ENCODE measurements around the gene ROR2.

Gene ROR2

DNA sequence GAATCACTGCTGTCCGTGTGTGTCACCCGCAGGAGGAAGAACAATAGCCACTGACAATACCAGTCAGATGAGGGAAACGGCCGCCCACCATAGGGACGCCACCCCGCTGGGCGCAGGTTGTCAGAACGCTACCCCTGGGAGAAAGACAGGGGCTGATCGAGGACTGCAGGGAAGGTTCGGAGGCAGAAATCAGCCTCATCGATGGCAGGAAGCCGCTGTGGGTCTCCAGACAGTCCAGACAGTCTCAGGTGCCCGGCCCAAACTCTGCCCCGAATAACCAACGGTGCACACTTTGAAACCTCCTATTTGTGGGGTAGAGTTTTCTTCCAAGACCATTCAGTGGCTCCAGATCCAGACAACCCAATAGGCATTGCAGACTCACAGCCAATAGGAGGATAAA is 181.5 kb downstream of the ROR2 start:
- no peak for DNase-seq

- no peak for DNase-seq
Measured at GRCh38 chr9:91766315-91767069, 183.5 kb downstream of the ROR2 start.

DNA sequence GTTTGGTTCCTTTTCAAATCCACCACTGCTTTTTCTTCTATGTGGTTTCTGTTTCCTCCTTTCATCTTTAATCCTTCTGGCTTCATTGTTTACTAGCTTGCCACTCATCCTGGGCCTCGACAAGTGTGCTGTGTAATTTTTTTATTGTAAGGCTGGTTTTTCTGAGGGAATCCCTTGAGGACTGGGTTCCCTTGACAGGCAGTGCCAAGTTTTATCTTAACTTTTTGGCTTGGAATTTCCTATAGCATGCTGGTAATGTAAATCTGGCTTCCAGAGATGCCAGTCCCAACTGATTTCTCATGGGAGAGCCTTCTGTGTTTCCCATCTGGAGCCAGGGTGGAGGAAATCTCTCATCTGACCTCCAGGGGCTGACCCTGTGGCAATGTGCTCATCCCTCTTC is 184.7 kb downstream of the ROR2 start:
- DNase-seq: no peak

DNA sequence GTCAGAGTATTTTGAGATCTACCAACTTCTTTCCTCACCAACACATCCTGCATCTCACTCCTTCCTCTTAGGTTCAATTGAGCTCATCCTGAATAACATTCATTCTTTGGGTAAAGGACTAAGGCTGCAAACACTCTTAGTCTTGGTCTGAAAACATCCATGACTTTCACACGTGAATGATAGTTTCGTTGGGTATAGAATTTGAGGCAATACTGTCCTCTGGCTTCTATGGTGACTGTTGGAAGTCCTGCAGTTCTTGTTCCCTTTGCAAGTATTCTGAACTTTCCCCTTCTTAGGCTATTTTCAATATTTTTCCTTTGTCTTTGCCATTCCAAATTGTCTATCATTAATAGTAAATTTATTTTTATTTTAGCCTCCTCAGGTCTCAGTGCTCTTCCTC is 185.4 kb downstream of the ROR2 start:
- DNase-seq: no peak

DNA sequence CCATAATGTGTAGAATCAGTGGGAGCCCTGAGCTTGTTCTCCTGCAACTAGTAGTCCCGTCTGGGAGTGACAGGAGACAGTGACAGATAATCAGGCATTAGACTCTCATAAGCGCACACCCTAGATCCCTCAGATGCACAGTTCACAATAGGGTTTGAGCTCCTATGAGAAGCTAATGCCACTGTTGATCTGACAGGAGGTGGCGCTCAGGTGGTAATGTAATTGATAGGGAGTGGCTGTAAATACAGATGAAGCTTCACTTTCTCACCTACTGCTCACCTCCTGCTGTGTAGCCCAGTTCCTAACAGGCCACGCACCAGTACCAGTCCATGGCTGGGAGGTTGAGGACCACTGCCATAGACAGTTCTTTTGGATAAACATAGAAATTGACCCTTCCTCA is 188.7 kb downstream of the ROR2 start:
- DNase-seq: no peak

GRCh38 chr9:91760906-91761305 is 189.1 kb downstream of the ROR2 start:
- DNase-seq: no peak

DNA sequence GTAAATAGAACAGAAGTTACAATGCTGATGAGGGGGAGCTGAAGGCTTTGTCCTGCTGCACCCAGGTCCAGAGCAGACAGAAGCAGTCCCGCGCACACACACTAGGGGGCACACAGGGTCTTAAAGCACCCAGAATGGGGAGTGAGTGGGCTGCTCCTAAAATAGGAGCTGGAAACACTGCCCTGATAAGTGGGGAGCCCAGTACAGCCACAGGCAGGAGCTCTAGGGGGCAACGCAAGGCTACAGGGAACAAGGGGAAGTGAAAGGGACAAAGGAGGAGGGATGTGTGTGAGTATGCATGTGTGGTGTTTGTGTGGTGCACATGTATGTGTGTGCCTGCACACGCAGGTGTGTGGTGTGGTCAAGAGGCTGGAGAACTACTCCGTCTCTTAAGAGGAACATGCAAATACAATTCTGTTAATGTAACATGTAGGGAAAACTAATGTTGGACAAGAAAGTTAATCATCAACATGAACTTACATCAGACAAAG is 191.5 kb downstream of the ROR2 start:
- no peak for DNase-seq

GRCh38 chr9:91757782-91758181 is 192.2 kb downstream of the ROR2 start:
- DNase-seq: no peak

- DNase-seq: no peak
Measured at GRCh38 chr9:91756510-91756780, 193.6 kb downstream of the ROR2 start.

GRCh38 chr9:91755761-91756509 is 194.1 kb downstream of the ROR2 start:
- no peak for DNase-seq

- no peak for DNase-seq
Measured at GRCh38 chr9:91753711-91754110, 196.3 kb downstream of the ROR2 start.

DNA sequence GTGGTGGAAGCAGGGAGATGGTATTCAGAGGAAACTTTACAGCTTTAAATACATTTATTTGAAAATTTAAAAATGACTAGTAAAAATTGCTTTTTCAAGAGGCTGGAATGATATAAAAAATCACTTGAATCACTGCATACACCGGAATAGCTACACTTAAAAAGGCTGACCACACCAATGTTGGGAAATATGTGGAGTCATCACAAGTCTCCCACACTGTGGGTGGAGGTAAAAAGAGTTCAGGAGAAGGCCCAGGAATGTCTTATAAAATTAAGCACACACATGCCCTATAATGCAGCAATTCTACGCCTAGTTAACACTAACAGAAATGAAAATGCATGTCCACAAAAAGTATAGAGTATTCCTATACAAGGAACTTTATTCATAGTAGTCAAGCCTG is 198.1 kb downstream of the ROR2 start:
- DNase-seq: no peak

DNA sequence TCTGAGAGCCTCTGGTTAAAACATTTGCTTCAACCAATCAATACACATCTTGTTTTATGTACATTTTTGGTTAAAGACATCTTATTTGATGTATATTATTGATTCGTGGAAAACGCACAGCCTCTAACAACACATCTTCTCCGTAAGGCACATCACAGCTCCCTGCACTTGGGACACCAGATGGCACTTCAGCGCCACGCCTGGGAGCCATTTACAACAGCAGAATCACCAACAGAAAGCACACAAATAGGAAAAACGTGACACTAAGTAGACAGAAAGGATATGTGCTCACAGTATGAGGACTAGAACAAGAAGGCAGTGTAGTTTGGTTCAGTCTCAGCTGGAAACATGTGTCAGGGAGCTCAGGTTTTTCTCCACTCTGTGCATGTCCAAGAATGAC is 199.7 kb downstream of the ROR2 start:
- DNase-seq: no peak

GRCh38 chr9:91746904-91747303 is 203.1 kb downstream of the ROR2 start:
- DNase-seq: no peak

DNA sequence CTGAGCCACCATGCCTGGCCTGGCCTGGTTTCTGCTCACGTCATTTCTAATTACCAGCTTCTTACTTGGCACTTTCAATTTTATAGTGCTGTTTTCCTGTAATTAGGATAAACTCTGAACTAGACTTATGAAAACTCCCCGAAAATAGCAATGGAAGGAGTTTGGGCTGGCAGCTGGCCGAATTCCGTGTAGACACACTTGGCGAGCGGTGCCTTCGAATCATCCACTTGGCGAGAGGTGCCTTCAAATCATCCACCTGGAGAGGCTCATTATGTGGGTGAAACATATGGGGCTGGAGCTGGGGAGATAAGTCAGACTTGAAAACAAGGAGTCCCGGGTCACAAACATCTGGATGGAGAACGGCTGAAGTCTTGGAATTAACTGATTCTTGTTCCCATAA is 203.7 kb downstream of the ROR2 start:
- DNase-seq: no peak

GRCh38 chr9:91744114-91744513 is 205.9 kb downstream of the ROR2 start:
- no peak for DNase-seq

- no peak for DNase-seq
Measured at GRCh38 chr9:91741522-91741921, 208.5 kb downstream of the ROR2 start.

DNA sequence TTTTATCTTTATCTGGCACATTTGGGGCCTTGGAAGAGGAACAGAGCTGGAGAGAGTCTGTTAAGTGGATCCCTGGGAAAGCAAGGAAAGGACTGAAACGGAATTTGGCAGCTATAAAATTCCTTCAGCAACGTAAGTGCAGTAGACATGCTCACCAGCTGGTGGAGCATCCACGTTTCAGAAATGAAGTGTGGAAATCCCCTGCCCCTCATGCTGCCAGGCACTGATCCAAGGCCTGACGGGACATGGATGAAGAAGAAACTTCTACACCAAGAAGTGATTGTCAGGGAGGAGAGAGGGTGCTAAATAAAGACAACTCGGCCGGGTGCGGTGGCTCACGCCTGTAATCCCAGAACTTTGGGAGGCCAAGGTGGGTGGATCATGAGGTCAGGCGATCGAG is 209.3 kb downstream of the ROR2 start:
- DNase-seq: no peak

GRCh38 chr9:91736898-91737601 is 213.0 kb downstream of the ROR2 start:
- no peak for DNase-seq

DNA sequence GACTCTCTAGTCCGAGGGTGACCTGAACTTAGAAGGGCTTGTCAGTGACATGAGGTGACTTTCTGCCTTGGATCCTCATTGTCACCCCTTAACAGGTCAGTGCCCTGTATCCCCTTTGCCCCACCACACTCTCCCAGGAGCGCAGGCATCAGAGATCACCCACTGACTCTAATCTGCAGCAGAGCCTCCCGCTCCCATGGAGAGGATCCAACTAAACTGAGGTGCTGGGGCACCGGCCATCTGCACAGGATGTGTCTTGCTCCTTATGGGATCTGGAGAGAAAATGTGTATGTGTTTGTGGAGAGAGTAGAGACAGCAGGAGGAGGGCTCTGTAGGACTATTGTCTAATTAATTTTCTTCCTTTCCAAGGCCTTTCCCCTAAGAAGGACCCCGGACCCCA is 213.7 kb downstream of the ROR2 start:
- DNase-seq: no peak

GRCh38 chr9:91735049-91735448 is 215.0 kb downstream of the ROR2 start:
- DNase-seq: no peak

DNA sequence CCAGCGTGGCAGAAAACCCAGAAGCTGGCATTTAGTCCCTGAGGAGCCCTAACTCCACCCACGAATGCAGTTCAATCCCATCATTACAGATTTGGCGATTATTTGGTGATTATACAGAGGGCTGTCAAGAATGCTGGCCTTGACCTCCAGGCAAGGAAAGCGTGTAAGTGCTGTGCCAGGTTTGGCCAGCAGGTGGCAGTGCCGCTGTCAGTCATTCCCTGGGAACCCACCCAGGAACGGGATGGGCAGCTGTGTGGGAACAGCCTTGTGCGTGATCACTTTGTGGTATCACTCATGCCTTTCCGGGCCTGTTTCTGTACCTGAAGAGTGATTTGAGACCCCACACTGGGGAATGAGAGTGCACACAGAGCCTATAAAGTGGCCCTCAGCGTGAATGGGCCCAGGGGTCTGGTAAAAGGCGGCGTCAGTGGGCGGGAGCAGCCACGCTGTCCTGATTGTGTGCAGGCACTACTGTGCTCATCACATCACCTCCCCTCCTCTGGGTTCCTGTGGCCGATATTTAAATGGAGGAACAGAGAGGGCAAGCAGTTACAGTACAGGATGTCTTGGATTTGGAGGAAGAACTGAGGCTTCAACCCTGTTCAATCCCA is 215.6 kb downstream of the ROR2 start:
- no peak for DNase-seq

DNA sequence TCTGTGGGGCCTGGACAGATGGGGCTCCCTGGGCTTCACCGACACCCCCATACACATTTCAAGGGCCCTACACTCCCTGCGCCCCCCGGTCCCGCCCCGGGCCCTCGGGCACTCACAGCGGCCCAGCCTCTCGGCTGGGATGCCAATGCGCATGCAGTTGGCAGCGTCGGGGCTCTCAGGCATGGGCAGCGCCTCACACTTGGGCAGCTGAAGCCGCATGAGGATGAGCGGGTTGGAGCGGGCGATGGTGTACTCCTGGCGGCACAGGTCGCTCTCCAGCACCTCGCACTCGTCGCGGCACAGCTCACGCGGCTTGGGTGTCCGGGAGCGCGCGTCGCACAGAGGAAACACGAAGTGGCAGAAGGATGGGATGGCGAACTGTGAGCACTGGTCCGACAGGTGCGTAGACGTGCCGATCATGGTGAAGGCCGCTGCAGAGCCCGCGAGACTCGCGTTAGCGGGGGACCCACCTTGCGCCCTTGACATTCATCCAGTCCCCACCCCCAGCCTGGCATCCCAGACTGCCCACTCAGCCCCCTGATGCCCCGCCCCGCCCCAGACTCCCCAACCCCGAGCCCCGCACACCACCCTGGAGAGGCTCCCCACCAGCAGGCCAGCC is 216.9 kb downstream of the ROR2 start:
- no peak for DNase-seq
